ENCODE results near the gene RAC2. TPM values are rescaled to one million over a fixed set of nuclear protein-coding genes. Genes with fewer than 3 reads are reported as not detected.

Gene RAC2
- total RNA-seq, 1 experiment from 2014 or later = 90.5 TPM

- Histone ChIP-seq H3K9me2 (ENCODE audit: insufficient read depth) (no peaks in the 10 kb centered on the region), H3F3A (ENCODE audit: insufficient read depth, low read depth) (peaks cover 28% of the 10 kb centered on the region), H3K36me3 (ENCODE audit: low read depth) (no peaks in the 10 kb centered on the region), H2AFZ (no peak overlapping the region), H3K27me3 (ENCODE audit: insufficient read depth, low read depth) (no peaks in the 10 kb centered on the region), H3K27ac (no peak overlapping the region), H3K4me2 (no peak overlapping the region), H4K20me1 (ENCODE audit: insufficient read depth) (no peaks in the 10 kb centered on the region), H3K4me1 (replicated peaks; ENCODE audit: insufficient read depth) (peaks cover 18% of the 10 kb centered on the region), H3K4me3 (no peak overlapping the region), H3K79me2 (ENCODE audit: low read depth) (no peaks in the 10 kb centered on the region), H3K9me3 (ENCODE audit: insufficient read depth, low read depth) (no peaks in the 10 kb centered on the region)
- DNase-seq = no peak
- TF ChIP-seq CTCF (conservative IDR thresholded peaks at IDR 0.05) = no peak
- ChIA-PET POLR2A (ENCODE audit: unreplicated experiment) (no interaction called here), CTCF (no interaction called here)
- intact Hi-C loops (cut with micrococcal nuclease; ENCODE audit: unreplicated experiment) = loop anchor here (10.0 kb wide), 1 partner anchor 205 kb away; no protein-coding TSS in a partner anchor
- no TSS peak for BruUV-seq (replicated peaks)
These were observed 5.9 kb upstream of the RAC2 start for GRCh38 chr22:37249986-37250385.

- H3K9me3 ChIP-seq (ENCODE audit: insufficient read depth, low read depth) = no peaks in the 10 kb centered on the region
- H3K4me3 ChIP-seq = no peak overlapping the region
- H3K79me2 ChIP-seq (ENCODE audit: low read depth) = 0 out of 2 replicates have a peak, but pooled peaks cover 5% of the 10 kb centered on the region
- peaks cover 20% of the 10 kb centered on the region; the same call in 1 of the 2 replicates for H3F3A ChIP-seq (ENCODE audit: insufficient read depth, low read depth)
- no peak overlapping the region for H3K27ac ChIP-seq
- DNase-seq = no peak
- intact Hi-C loops (cut with micrococcal nuclease; ENCODE audit: unreplicated experiment) = no loop called here
- H3K9me2 ChIP-seq (ENCODE audit: insufficient read depth) = no peaks in the 10 kb centered on the region
- no peak overlapping the region for H3K4me2 ChIP-seq
- no peak overlapping the region for H2AFZ ChIP-seq
- no peak for TF ChIP-seq EZH2 (IDR thresholded peaks at IDR 0.05; ENCODE audit: low read depth)
- no peak for TF ChIP-seq CTCF (conservative IDR thresholded peaks at IDR 0.05)
- ChIA-PET POLR2A (ENCODE audit: unreplicated experiment) (no interaction called here), CTCF (interaction anchor here (0.7 to 2.3 kb wide), 2 partner anchors 11 to 73 kb away, joined by 3 to 8 read pairs; no protein-coding TSS in a partner anchor)
- no TSS peak for BruUV-seq (replicated peaks)
- H3K36me3 ChIP-seq (ENCODE audit: low read depth) = no peaks in the 10 kb centered on the region
- no peaks in the 10 kb centered on the region for H3K27me3 ChIP-seq (ENCODE audit: insufficient read depth, low read depth)
- H4K20me1 ChIP-seq (ENCODE audit: insufficient read depth) = no peaks in the 10 kb centered on the region
- peaks cover 6% of the 10 kb centered on the region for H3K4me1 ChIP-seq (replicated peaks; ENCODE audit: insufficient read depth)
These were observed 4.2 kb upstream of the RAC2 start for GRCh38 chr22:37248251-37248650.

GRCh38 chr22:37245740-37246139 is 1.7 kb upstream of the RAC2 start:
- no peak for DNase-seq
- no peak overlapping the region for H3K4me3 ChIP-seq
- 0 out of 2 replicates have a peak, but pooled peaks cover 5% of the 10 kb centered on the region for H3K79me2 ChIP-seq (ENCODE audit: low read depth)
- ChIA-PET CTCF (interaction anchor here (0.6 kb wide), 1 partner anchor 24 kb away, joined by 3 read pairs; no protein-coding TSS in a partner anchor), POLR2A (ENCODE audit: unreplicated experiment) (no interaction called here)
- H3K9me2 ChIP-seq (ENCODE audit: insufficient read depth) = no peaks in the 10 kb centered on the region
- H3K36me3 ChIP-seq (ENCODE audit: low read depth) = no peaks in the 10 kb centered on the region
- no peaks in the 10 kb centered on the region for H3K27me3 ChIP-seq (ENCODE audit: insufficient read depth, low read depth)
- TF ChIP-seq CTCF (conservative IDR thresholded peaks at IDR 0.05) (no peak), EZH2 (IDR thresholded peaks at IDR 0.05; ENCODE audit: low read depth) (no peak)
- intact Hi-C loops (cut with micrococcal nuclease; ENCODE audit: unreplicated experiment) = no loop called here
- H3K27ac ChIP-seq = no peak overlapping the region
- BruUV-seq (replicated peaks) = no TSS peak
- peaks cover 10% of the 10 kb centered on the region; the same call in 1 of the 2 replicates for H3F3A ChIP-seq (ENCODE audit: insufficient read depth, low read depth)
- peaks cover 17% of the 10 kb centered on the region for H3K4me1 ChIP-seq (replicated peaks; ENCODE audit: insufficient read depth)
- no peak overlapping the region for H2AFZ ChIP-seq
- H4K20me1 ChIP-seq (ENCODE audit: insufficient read depth) = no peaks in the 10 kb centered on the region
- no peaks in the 10 kb centered on the region for H3K9me3 ChIP-seq (ENCODE audit: insufficient read depth, low read depth)
- H3K4me2 ChIP-seq = no peak overlapping the region
